GM18511 (cell line): Measurements from ENCODE around the gene BANF2.
A peak's percentile ranks its signal among the peaks of the same experiment; 100 is the strongest.
"Not testable (repeated sequence)": the region's sequence is repeated elsewhere in the genome, so short reads cannot be mapped to it uniquely, and the experiment has no call there.

Experiments used
- ATAC-seq: cut with Tn5 transposase; IDR thresholded peaks from one replicate; pipeline ENCODE4 v1.9.1; 2021; ENCODE audit warnings: mild to moderate bottlenecking, moderate library complexity; ENCODE audit not compliant: unreplicated experiment

BANF2 gene

DNA sequence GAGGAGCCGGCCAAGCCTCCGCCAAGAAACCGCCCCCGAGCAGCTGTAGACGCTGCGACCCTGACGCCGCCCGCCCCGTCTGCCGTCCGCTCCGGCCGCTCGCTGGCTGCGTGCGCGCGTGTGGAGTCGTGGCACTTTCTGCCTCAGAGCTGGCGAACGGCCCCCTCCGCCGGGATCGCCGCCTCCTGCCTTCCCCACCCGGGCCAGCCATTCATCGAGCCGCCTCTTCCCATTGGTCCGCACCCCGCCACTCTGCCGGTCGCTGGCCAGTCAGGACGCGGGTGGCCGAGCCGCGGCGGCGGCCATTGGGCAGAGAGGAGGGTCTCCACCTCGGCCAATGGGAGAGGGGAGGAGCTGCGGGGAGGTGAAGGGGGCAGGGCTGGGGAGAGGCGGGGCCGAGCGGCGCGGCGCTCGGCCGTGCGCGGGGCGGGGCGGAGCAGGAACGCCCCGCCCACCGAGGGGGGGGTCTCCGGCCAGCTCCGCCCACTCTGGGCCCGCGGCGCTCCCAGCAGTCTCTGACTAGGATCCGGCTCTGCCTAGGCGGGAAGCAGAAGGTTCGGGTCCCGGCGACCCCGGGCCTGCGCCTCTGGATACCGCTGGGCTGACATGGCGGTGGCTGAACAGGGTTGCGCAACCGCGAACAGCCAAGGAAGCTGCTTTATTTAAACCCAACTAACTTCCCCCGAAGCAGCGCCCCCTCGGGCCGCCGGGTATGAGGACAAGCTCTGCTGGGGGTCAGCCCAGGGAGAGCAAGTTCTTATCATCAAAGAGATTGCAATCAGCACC lies 17.5 kb upstream of the BANF2 start, which contains the start of gene RRBP1:
TSS of gene RRBP1 (minus strand) at position 140 of the 786 bp plus-strand sequence. CDS start 21,735 bp downstream, outside the sequence.
- ATAC-seq: peak; percentile 90

DNA sequence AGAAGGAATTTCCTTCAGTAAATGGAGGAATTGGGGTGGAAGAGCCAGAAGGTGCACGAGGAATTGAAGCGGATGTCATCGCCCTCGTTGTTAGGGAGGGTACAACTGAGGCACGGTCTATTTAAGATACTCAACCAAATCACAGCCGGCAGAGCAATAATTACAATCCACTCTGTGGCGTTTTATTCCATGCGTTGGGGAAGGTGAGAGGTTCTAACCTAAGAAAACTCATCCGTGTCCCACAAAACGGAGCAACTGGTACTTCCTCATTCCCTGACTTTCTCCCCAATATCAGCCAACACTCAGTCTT lies 16.9 kb upstream of the BANF2 start:
- no peak for ATAC-seq

DNA sequence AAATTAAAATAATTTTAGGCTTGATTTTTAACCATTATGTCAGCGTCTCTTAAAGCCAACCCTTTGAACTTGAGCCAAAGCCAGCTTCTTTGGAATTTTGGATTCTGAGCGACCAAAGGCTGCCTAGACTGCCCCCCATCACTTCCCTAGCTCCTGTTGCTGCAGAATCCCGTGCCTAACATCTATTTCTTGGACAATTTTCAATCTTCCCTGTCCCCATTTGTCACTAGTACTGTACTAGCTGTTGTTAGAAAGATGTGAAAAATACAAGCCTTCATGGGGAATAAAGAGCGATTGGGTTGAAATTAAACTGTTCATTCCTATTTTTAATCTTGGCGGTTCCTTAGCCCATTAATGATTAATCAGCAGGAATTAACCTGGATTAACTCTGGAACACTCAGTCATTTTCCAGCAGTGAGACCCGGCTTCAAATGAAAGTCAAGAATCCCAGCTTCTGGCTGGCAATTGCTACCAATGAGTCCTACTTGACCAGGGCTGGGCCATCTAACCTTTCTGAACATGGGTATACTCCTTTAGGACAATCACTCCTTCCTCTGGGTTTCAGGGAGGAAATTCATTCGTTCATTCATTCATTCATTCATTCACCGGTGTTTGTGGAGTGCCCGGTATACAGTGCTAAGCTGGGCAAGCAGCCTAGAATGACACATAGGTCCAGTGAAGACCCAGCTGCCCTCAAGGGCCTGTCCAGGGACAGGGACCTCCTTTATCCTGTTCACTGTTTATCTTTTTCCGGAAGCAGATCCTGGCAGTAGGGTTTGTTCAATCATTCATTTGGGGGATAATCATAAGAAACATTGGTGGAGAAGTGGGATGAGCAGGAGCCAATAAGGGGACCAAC lies 16.3 kb upstream of the BANF2 start:
- no peak for ATAC-seq

DNA sequence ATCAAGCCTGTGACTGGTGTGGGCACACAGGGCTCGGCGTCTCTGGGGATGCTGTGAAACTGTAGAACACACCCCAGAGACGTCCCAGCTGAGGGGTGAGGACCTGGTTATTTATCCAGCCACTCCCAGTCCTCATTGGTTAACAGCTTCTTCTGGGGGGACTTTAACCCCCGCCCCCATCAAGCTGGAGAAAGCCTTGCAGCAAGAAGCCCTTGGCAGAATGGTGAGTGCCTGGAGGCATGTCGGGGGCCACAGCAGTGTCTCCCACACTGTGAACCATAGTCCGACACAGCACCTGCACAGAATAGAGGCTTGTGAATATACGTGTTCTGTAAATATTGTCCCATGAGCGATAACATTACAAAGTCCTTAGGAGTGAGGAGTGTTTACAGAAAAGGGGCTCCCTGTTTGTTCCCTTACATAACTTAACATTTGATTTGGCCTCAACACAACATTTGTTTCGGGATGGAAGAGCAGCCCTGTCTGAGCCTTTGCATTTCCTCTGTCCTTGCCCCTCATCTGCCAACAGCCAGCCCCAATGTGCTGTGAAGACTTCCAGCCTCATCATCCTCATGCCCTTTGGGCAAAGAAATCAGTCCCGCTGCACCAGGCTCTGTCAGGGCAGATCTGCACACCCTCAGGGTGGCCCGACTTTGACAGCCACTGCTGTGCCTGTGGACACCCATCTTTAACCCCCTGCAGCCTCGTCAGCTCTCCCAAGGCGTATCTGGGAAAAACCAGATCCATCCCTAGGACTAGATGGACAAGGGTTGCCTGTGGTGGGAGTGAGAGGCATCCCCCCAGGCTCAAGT lies 15.5 kb upstream of the BANF2 start:
- ATAC-seq: no peak

DNA sequence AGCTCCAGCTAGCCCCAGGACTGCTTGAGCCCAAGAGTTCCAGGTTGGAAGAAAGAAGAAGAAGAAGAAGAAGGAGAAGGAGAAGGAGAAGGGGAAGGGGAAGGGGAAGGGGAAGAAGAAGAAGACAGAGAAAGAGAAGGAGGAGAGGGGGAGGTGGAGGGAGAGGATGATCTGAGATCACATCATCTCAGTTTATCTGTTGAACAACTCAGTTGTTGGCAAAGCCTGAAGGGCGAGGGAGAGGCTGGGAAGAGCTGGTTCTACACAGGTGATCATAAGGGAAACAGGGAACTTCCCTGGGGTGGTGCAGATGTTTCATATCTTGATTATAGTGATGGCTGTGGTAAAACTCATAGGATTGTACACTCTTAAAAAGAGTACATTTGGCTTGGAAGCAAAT lies 14.6 kb upstream of the BANF2 start:
- ATAC-seq: no peak

DNA sequence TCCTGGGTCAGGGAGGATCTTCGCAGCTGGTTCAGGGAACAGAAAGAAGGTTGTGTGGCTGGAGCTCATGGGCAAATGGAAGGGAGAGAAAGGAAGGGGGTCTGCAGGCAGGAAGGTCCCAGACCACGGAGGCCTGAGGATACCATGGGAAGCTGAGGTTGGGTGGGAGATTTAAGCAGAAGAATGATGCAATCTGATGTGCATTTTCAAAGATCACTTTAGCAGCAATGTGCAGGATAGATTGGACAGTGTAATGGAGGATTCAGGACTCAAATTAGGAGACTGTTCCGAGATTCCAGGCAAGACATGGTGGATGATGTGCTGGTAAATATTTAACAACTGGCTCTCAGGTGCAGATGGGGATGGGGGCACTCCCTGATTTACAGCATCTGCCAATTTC lies 12.0 kb upstream of the BANF2 start:
- ATAC-seq: no peak

DNA sequence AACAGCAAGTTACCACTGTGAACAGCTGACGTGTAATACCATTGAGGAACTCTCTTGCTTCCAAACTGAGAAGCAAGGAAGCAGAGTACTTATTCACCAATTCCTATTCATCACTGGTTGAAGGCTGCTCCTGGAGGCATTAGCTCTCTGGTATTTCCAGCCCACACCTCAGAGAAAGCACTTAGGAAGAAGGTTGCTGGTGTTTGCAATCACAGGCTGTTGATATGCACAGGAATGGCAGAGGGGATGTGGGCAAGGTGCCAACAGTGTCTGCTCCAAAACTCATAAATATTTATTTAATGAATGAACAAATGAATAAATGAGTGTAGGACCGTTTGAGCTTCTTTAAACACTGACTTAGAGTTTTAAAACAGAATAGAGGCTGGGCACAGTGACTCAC lies 10.8 kb upstream of the BANF2 start:
- no peak for ATAC-seq

DNA sequence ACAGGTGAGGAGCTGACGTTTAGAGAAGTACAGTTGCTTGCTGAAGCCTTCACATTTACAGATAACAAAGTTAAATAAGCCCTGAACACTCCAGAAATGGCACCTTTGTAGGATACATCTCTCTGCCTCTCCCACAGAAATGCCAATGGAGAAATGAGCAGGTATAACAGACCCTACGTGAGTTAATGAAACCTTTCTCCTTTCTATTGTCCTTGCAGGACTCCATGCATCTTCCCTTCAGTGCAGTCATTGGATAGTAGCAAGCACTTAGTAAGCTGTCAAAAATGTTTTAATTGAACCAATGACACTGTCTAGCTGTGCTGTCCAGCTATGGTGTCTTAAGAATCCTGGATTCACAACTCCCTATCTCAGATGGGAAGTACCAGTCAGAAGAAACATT lies 9.6 kb upstream of the BANF2 start:
- no peak for ATAC-seq

DNA sequence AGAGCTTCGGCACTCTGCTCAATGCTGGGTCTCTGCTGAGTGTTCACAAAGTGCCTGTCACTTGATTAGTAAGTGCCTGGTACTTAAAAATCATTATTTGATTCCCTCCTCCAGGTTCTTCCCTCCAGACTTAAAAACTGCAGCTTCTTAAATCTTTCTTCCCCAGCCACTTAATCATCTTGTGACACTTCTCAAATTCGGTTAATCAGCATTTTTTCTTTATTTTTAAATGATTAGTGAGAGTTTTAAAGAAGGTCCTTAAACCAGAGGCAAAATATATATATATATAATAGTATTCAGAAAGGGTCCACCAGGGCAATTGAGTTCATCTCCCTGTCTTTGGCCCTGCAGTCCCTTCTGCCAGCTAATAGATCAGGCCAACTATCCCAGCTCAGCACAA lies 8.0 kb upstream of the BANF2 start:
- ATAC-seq: no peak

DNA sequence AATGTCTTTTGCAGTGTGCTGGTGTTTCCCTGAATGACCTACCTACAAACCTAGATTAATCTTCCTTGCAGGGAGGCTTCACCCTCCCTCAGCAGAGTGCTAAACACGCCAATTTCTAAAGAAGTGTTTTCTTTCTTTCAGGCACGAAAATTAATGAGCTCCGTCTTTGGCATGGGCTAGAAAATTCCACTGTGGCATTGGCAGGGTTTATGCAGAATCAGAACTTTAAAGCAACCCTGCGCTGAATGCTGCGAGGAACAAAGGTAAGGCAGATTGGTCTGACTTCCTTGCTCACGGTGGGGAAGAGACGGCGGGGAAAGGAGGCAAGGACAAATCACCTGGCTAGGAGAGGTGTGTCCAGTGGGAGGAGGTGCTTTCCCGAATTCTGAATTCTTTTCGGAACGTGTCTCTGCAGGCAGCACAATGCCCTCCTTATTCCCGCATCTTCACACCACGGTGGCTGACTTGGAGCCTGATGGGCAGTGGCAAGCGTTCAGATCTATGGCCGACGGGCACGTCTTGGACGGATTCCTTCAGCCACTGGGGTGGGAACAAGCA lies 6.2 kb upstream of the BANF2 start:
- ATAC-seq: no peak

DNA sequence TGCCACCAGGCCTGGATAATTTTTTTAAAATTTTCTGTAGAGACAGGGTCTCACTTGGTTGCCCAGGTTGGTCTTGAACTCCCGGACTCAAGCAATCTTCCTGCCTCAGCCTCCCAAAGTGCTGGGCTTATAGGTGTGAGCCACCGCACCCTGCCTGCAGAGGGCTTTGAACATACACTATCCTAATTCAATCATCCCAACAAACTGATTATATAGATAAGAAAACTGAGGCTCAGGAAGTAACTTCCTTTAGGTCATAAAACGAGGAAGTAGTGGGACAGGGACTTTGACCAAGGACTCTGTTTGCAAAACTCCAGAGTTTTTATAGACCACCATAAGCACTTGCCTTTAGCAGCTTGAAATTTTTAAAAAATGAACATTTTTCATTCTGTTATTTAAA lies 5.0 kb upstream of the BANF2 start:
- no peak for ATAC-seq

DNA sequence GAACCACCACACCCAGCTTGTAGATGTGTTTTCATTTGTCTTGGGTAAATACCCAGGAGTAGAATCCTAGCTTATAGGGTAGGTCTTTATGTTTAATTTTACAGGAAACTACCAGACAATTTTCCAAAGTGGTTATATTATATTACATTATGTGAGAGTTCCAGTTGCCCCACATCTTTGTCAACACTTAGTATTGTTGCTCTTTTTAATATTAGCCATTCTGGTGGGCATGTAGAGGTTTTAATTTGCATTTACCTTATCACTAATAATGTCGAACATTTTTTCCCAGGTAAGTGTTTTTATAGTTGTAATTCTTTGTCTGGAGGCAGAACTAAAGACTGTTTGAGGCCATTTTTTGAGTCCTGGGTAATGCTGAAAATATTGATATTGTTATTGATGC lies 3.5 kb upstream of the BANF2 start:
- ATAC-seq: no peak

DNA sequence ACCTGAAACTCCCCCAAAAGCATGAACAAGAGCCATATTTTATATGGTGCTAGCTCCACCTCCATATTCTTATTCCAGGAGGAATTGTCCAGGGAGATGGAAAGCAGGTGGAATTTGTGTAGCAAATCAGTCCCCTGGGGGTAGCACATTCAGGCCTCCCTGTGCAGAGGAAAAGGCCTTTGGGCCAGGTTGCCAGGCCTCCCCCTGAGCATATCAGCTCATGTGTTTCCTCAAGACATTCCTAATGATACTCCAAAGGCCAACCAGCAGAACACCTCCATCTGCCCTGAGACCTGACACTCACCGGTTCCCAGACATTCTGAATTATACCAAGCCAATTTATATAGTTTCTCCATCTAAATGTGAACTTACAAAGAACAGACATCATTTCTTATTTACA lies 2.6 kb upstream of the BANF2 start:
- no peak for ATAC-seq

DNA sequence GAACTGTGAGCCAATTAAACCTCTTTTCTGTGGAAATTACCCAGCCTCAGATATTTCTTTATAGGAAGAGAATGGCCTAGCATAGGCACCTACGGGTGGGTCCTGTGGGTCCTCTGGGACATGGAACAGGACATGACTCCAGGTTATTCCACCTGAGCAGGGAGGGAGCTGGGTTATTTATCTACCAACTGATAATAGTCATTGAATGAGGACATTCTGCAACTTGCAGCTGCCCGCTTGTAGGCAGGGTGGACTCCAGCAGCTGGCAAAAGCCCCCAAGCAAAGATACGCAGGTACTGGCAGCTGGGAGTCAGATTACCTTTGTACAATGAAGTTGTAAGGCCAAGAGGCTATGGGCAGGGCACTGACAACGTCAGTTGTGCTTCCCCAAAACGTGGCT lies 1.4 kb upstream of the BANF2 start:
- ATAC-seq: no peak

DNA sequence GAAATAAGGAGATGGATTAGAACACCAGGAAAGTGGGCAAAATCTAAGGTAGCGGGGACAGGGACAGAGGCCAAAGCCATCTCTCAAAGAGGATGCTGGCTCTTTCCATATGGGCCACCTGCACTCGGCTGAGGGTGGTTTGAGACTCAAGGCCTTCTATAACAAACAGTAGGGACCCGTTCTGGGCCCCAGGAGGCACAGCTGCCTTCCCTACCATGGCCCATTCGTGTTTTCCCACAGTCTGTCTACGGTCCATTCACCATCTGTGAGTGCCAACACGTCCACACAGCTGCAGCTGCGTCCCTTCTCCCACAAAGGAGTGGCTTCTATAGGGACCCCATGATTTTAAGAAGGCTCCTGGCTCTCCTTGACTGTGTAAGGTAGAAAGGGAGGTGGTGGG lies 871 bp downstream of the BANF2 start:
- ATAC-seq: no peak

DNA sequence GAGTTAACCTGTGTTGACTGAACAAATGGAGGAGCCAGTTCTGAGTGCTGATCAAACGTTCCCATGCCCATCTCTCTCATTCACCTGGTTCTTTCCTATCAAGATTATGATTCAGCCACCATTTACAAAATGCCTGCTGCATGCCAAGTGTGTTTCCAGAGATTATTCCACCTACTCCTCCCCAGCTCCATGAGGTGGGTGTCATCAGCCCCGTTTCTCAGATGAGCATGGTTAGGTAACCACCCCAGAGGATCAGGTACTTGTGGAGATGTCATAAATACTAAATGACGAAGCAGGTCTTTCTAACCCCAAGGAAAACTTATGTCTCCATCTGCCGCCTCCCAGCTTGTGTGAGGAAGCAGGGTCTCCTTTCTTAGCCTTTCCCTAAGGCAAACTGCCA lies 2.1 kb downstream of the BANF2 start:
- no peak for ATAC-seq

DNA sequence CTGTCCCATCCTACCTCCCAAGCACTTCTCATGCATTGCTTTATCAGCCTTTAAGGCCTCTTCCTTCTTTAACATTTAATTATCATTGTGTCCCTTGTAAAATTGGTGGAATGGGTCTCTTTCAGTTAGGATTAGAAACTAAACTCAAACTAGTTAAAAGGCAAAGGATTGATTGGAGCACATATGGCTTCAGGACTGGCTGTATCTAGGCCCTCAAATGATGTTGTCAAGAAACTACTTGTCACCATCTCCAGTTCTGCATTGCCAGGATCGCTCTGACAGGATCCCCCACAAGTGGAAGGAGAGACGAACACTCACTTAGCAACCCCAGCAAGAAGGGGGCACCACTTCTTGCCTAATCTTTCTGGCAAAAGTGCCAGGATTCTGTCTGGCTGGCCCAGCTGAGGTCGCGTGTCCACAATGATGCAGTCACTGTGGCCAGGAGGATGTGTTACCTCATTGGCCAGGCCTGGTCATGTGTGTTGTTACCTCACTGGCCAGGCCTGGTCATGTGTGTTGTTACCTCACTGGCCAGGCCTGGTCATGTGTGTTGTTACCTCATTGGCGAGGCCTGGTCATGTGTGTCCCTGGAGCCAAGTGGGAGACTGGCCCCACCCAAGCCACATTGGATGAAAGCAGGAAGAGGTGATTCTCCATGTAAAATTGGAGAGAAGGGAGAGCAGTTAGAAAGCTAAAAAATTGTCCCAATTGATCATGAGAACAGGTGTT lies 5.0 kb downstream of the BANF2 start:
- no peak for ATAC-seq

DNA sequence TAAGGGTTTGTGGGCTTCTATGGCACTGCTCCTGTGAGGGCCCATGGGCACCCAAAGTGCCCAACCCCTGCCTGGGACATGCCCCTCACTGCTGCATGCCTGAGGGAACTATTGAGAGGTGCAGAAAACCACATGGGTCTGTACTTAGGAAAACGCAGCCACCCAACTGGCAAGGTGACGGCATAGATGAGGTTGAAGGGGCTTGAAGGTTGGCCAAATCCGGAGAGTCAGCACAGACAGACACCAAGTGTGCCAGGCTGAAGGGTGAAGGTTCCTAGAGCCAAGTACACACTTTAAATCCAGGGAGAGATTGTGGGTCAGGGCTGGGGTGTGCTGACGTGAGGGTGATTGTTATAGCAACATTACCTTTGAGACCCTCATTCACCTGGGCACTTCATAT lies 6.2 kb downstream of the BANF2 start:
- no peak for ATAC-seq

DNA sequence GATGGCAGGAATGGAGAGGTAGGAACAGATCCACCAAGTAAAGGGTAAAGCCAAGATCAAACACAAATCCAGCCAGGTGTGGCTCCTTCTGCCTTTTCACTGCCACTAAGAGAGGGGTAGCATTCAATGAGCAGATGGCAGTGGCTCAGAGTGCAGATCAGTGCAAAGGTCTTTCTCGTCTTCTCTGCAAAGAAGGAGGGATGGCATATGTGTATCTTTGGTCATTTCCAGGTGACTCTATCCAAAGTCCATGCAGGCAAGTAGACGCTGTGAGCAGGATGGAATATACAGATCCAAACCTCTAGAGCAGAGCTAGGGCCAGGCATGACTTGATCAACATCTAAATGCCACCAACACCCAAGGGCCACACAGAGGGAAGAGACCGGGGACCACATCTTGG lies 6.9 kb downstream of the BANF2 start:
- ATAC-seq: no peak

DNA sequence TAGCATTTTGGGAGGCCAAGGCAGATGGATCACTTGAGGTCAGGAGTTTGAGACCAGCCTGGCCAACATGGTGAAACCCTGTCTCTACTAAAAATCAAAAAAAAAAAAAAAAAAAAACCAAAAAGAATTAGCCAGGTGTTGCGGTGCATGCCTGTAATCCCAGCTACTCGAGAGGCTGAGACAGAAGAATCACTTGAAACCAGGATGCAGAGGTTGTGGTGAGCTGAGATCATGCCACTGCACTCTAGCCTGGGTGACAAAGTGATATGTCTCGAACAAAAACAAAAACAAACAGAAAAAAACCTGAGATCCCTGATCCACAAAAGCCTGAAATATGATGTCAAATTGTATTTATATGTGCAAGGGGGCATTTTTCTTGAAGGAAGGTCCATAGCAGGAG lies 8.2 kb downstream of the BANF2 start:
- not testable (repeated sequence) for ATAC-seq
